K562 (cell line): Measurements from ENCODE around the gene ANAPC5. TPM values are rescaled to one million over a fixed set of nuclear protein-coding genes. Genes with fewer than 3 reads are reported as not detected.
A peak's percentile ranks its signal among the peaks of the same experiment; 100 is the strongest.

ENCODE experiments used
- ATAC-seq: fragments of 200-7000 bp; cut with Tn5 transposase; 3 replicates; pipeline ENCODE4 v1.9.1; 2020; ENCODE audit warnings: moderate library complexity
- BruUV-seq: library from RNA; stranded (reverse); fragments of 400-500 nt; replicated peaks from 2 replicates; lab custom pipeline; 2021; lab: Mats Ljungman, UMichigan
- CTCF ChIA-PET: fragments of 300-600 bp; formaldehyde crosslinking; extraction: SDS; loops from one replicate; lab custom pipeline; 2021; ENCODE audit warnings: low intra/inter-chr PET ratio; lab: Yijun Ruan, JAX
- POLR2A ChIA-PET: fragments of 300-600, 350-650 bp; sonication (Branson Sonifier 250); formaldehyde crosslinking; extraction: SDS; loops from one replicate; lab custom pipeline; 2021; ENCODE audit warnings: antibody characterized with exemption, inconsistent platforms; lab: Yijun Ruan, JAX
- DNase-seq, 4 experiments: peaks; one replicate each; pipeline versions ENCODE4 v3.0.0 to v3.0.0-alpha.2; 2011 to 2018; ENCODE audit warnings: low spot score in 3 of 4, mixed read lengths in 3 of 4; ENCODE audit errors: extremely low read depth in 1 of 4
- FAIRE-seq: peaks from 2 replicates; lab custom pipeline; 2011; peaks lifted over from hg19 to GRCh38; lab: Jason Lieb, UNC
- H2AFZ ChIP-seq: 2 replicates; pipeline ENCODE4 v1.6.0; 2011; ENCODE audit warnings: low read depth, low read length, control low read depth, inconsistent platforms
- H3K27ac ChIP-seq: fragments of 200-600 bp; 3 replicates; pipeline ENCODE4 v1.8.0; 2011; ENCODE audit warnings: low read depth, mild to moderate bottlenecking, control low read depth, inconsistent platforms, low read length, moderate library complexity, mixed read lengths; ENCODE audit errors: extremely low read depth
- H3K27me3 ChIP-seq, 2 experiments: fragments of 300-600 bp in 1 of 2; 2 replicates in 1 of 2; 3 replicates in 1 of 2; pipeline versions ENCODE4 v1.6.0 to v1.8.0; 2011; ENCODE audit warnings: inconsistent platforms in 2 of 2, low read length in 2 of 2, mild to moderate bottlenecking in 1 of 2, mixed read lengths in 1 of 2, moderate library complexity in 1 of 2; ENCODE audit not compliant: control insufficient read depth in 2 of 2, insufficient read depth in 2 of 2
- H3K36me3 ChIP-seq: fragments of 300-600 bp; 3 replicates; pipeline ENCODE4 v1.8.0; 2011; ENCODE audit warnings: mild to moderate bottlenecking, low read length, inconsistent platforms; ENCODE audit not compliant: control insufficient read depth, insufficient read depth
- H3K4me1 ChIP-seq, 2 experiments: fragments of 200-600 bp in 1 of 2; replicated peaks in 1 of 2; 2 replicates in 1 of 2; 3 replicates in 1 of 2; pipeline versions ENCODE4 v1.5.1 to v1.8.0; 2011; ENCODE audit warnings: inconsistent platforms in 2 of 2, low read length in 2 of 2, mild to moderate bottlenecking in 1 of 2, mixed read lengths in 1 of 2, moderate library complexity in 1 of 2; ENCODE audit not compliant: control insufficient read depth in 2 of 2, insufficient read depth in 2 of 2
- H3K4me2 ChIP-seq: 2 replicates; pipeline ENCODE4 v1.6.1; 2011; ENCODE audit warnings: low read length, control low read depth, inconsistent platforms, mixed read lengths; ENCODE audit not compliant: insufficient read depth
- H3K4me3 ChIP-seq: fragments of 200-600 bp; sonication (generic), shearing (Covaris generic); 2 replicates; pipeline ENCODE4 v1.5.1; 2016; ENCODE audit warnings: control low read depth, inconsistent platforms
- H3K79me2 ChIP-seq: fragments of 200-600 bp; 3 replicates; pipeline ENCODE4 v1.8.0; 2011; ENCODE audit warnings: low read length, inconsistent platforms; ENCODE audit not compliant: control insufficient read depth, insufficient read depth
- H3K9ac ChIP-seq, 2 experiments: 2 replicates each; pipeline versions ENCODE4 v1.6.0 to v1.6.1; 2011; ENCODE audit warnings: low read depth in 2 of 2, low read length in 2 of 2, control low read depth in 1 of 2, inconsistent platforms in 1 of 2, mild to moderate bottlenecking in 1 of 2, mixed read lengths in 1 of 2; ENCODE audit not compliant: insufficient read depth in 1 of 2
- H3K9me1 ChIP-seq: one replicate; pipeline ENCODE4 v1.6.0; 2011; ENCODE audit warnings: inconsistent platforms, mild to moderate bottlenecking, low read length, moderate library complexity; ENCODE audit not compliant: control insufficient read depth, insufficient read depth
- H3K9me3 ChIP-seq: replicated peaks from 2 replicates; pipeline ENCODE4 v1.5.1; 2011; ENCODE audit warnings: low read depth, low read length, inconsistent platforms; ENCODE audit not compliant: control insufficient read depth, insufficient read depth
- H4K20me1 ChIP-seq: replicated peaks from 2 replicates; pipeline ENCODE4 v1.6.1; 2011; ENCODE audit warnings: low read length, inconsistent platforms, mixed read lengths; ENCODE audit not compliant: control insufficient read depth, insufficient read depth
- ADNP ChIP-seq: fragments of 200-800 bp; sonication (Bioruptor generic); IDR thresholded peaks from 2 replicates; pipeline ENCODE4 v1.6.1; 2016; ENCODE audit warnings: missing genetic modification characterization, missing compliant biosample characterization
- ESRRA ChIP-seq: fragments of 450-650 bp; IDR thresholded peaks from 2 replicates; pipeline ENCODE4 v1.6.1; 2014; ENCODE audit warnings: low read depth, mild to moderate bottlenecking, moderate library complexity, borderline replicate concordance
- ETS2 ChIP-seq: IDR thresholded peaks from 2 replicates; pipeline ENCODE4 v1.6.1; 2016; ENCODE audit warnings: borderline replicate concordance, missing genetic modification characterization, mild to moderate bottlenecking, moderate library complexity, missing compliant biosample characterization; ENCODE audit not compliant: poor library complexity, severe bottlenecking
- GATA2 ChIP-seq: sonication (generic); formaldehyde crosslinking; IDR thresholded peaks from 2 replicates; pipeline ENCODE4 v1.4.0; 2020; ENCODE audit warnings: mild to moderate bottlenecking, missing genetic modification reagents
- HDAC1 ChIP-seq, 2 experiments: fragments of 450-650 bp; IDR thresholded peaks; 2 replicates each; pipeline ENCODE4 v1.6.1; 2016 to 2017; ENCODE audit warnings: inconsistent platforms in 1 of 2, mild to moderate bottlenecking in 1 of 2, moderate library complexity in 1 of 2
- KDM2B ChIP-seq: fragments of 250-450 bp; sonication (Bioruptor Pico); IDR thresholded peaks from 2 replicates; pipeline ENCODE4 v1.8.0; 2021; ENCODE audit warnings: mild to moderate bottlenecking, moderate library complexity
- PTRF ChIP-seq: fragments of 450-650 bp; IDR thresholded peaks from 2 replicates; pipeline ENCODE4 v1.6.1; 2016; ENCODE audit warnings: mild to moderate bottlenecking, missing genetic modification characterization, missing compliant biosample characterization
- SRSF3 ChIP-seq: fragments of 200-400 bp; formaldehyde crosslinking; IDR thresholded peaks from 2 replicates; pipeline ENCODE4 v1.6.1; 2016; ENCODE audit warnings: mild to moderate bottlenecking, low read length, moderate library complexity; ENCODE audit not compliant: insufficient read depth
- STAG1 ChIP-seq: sonication (generic); formaldehyde crosslinking; IDR thresholded peaks from 2 replicates; pipeline ENCODE4 v1.5.0; 2020; ENCODE audit warnings: missing genetic modification reagents, borderline replicate concordance
- STAT6 ChIP-seq: sonication (generic); formaldehyde crosslinking; IDR thresholded peaks from 2 replicates; pipeline ENCODE4 v1.8.1; 2023; ENCODE audit warnings: mild to moderate bottlenecking, missing genetic modification reagents
- ZNF431 ChIP-seq: sonication (generic); formaldehyde crosslinking; IDR thresholded peaks from 2 replicates; pipeline ENCODE4 v1.8.0; 2022; ENCODE audit warnings: mild to moderate bottlenecking, missing genetic modification reagents
- ZNF57 ChIP-seq: fragments of 450-650 bp; formaldehyde crosslinking; IDR thresholded peaks from 2 replicates; pipeline ENCODE4 v1.4.0; 2020; ENCODE audit warnings: mild to moderate bottlenecking, moderate library complexity
- ZNF785 ChIP-seq: fragments of 250-450 bp; sonication (Bioruptor Pico); IDR thresholded peaks from 2 replicates; pipeline ENCODE4 v1.4.0; 2020; ENCODE audit warnings: mild to moderate bottlenecking
- WGBS: fragments of 100-300 bp; shearing (Covaris generic); methylation state at CpG from one replicate; pipeline ENCODE4 v1.1.6; 2016; ENCODE audit warnings: low coverage, mixed read lengths; ENCODE audit not compliant: insufficient coverage; ENCODE audit errors: missing lambda C conversion rate; 5-methylcytosine and 5-hydroxymethylcytosine counted together
- in situ Hi-C: fragments of 300-500 bp; cut with MboI; formaldehyde crosslinking; loops from 4 replicates; pipeline ENCODE4 v1.15.0; 2018; ENCODE audit warnings: inconsistent platforms, mixed read lengths
- intact Hi-C: fragments of 100-400 bp; cut with micrococcal nuclease; formaldehyde crosslinking; loops from 2 replicates; pipeline ENCODE4 v1.14.2; 2022
- polyA plus RNA-seq, 8 experiments: library from polyadenylated mRNA; depleted of rRNA in 4 of 8; stranded (reverse) in 5 of 8; unstranded in 3 of 8; fragments of >200 nt; fragmentation: Nextera tagmentation in 2 of 8; fragmentation: Illumina TruSeq in 1 of 8; extraction: Ambion mirVana in 2 of 8; extraction: Trizol in 1 of 8; gene quantifications; 2 replicates each; pipeline versions ENCODE4 v1.2.1 to v1.2.3, GENCODE V29; 2011 to 2014; ENCODE audit warnings: inconsistent platforms in 1 of 8, missing spikeins in 1 of 8
- total RNA-seq, 7 experiments: library from RNA; depleted of rRNA in 6 of 7; stranded (reverse); fragments of >200 nt in 6 of 7; fragmentation: Illumina TruSeq in 2 of 7; extraction: Trizol in 2 of 7; gene quantifications; 2 replicates each; pipeline versions ENCODE4 v1.2.1 to v1.2.3, GENCODE V29; 2011 to 2021; ENCODE audit warnings: low replicate concordance in 1 of 7
- TF ChIP-seq, protein P1 (sequence below): sonication (generic); formaldehyde crosslinking; IDR thresholded peaks from 2 replicates; pipeline ENCODE4 v1.8.1; 2022; ENCODE audit warnings: missing genetic modification reagents
- TF ChIP-seq, protein P2 (sequence below): sonication (generic); formaldehyde crosslinking; IDR thresholded peaks from 2 replicates; pipeline ENCODE4 v1.8.0; 2022; ENCODE audit warnings: mild to moderate bottlenecking, missing genetic modification reagents

ANAPC5 gene
- total and polyA plus RNA-seq, 9 of the 15 experiments (the other 6 are each of a cell fraction or from before 2014, with no cell fraction given), result 136 to 315 (median 197) TPM

- H3K36me3 ChIP-seq, result peaks cover 23% of the 10 kb centered on the region; the same call in 2 of the 3 replicates
- peak overlapping the region; percentile 75 to 99 for H3K9ac ChIP-seq
- H2AFZ ChIP-seq, result no peak overlapping the region
- intact Hi-C loops, result no loop called here
- no peaks in the 10 kb centered on the region; the same call in 1 of the 2 replicates for H4K20me1 ChIP-seq
- peak overlapping the region; percentile 88 for H3K4me3 ChIP-seq
- TF ChIP-seq, protein P1, sequence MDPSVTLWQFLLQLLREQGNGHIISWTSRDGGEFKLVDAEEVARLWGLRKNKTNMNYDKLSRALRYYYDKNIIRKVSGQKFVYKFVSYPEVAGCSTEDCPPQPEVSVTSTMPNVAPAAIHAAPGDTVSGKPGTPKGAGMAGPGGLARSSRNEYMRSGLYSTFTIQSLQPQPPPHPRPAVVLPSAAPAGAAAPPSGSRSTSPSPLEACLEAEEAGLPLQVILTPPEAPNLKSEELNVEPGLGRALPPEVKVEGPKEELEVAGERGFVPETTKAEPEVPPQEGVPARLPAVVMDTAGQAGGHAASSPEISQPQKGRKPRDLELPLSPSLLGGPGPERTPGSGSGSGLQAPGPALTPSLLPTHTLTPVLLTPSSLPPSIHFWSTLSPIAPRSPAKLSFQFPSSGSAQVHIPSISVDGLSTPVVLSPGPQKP (CRISPR knock-in tag), result no peak
- TF ChIP-seq ZNF431 (CRISPR knock-in tag) (no peak), ZNF57 (CRISPR knock-in tag) (no peak), SRSF3 (no peak), GATA2 (CRISPR knock-in tag) (no peak), ZNF785 (CRISPR knock-in tag) (no peak), STAG1 (CRISPR knock-in tag) (no peak), STAT6 (CRISPR knock-in tag) (no peak), ADNP (tag) (no peak), PTRF (tag) (no peak), KDM2B (CRISPR knock-in tag) (no peak), ESRRA (no peak), ETS2 (tag) (no peak), HDAC1 (IDR thresholded peaks at IDR 0.05) (no peak)
- TF ChIP-seq, protein P2, sequence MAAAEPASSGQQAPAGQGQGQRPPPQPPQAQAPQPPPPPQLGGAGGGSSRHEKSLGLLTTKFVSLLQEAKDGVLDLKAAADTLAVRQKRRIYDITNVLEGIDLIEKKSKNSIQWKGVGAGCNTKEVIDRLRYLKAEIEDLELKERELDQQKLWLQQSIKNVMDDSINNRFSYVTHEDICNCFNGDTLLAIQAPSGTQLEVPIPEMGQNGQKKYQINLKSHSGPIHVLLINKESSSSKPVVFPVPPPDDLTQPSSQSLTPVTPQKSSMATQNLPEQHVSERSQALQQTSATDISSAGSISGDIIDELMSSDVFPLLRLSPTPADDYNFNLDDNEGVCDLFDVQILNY (CRISPR knock-in tag), result no peak
- peak overlapping the region; percentile 87; the same call in 2 of the 3 replicates for H3K27ac ChIP-seq
- peak overlapping the region; percentile 82 for H3K4me2 ChIP-seq
- peak; percentile 8 for ATAC-seq
- peaks cover 38% of the 10 kb centered on the region for H3K79me2 ChIP-seq
- H3K9me1 ChIP-seq, result no peaks in the 10 kb centered on the region
- no peaks in the 10 kb centered on the region for H3K9me3 ChIP-seq
- H3K27me3 ChIP-seq, result no peaks in the 10 kb centered on the region
- WGBS, result 32% methylated on average over 7 of the region's 7 CpGs
- FAIRE-seq, result no peak
- CTCF ChIA-PET, result no interaction called here
- POLR2A ChIA-PET, result interaction anchor here (0.6 to 0.9 kb wide), 6 partner anchors 9 to 130 kb away, joined by 3 to 6 read pairs (median 3); no protein-coding TSS in a partner anchor
- peaks cover 11 to 22% of the 10 kb centered on the region in 2 experiments; a peak in 4 of 5 replicates for H3K4me1 ChIP-seq
- in situ Hi-C loops, result no loop called here
- DNase-seq, result peak in 1 of 4 experiments; percentile 29
- BruUV-seq, result no TSS peak
Measured at GRCh38 chr12:121295116-121295745, 57.0 kb downstream of the ANAPC5 start.
